Activated CD4-positive, CD25-positive, alpha-beta regulatory T cell treated with anti-CD3 and anti-CD28 coated beads, Interleukin-2, amount 50 U/mL, for 24 hours (primary cell): ENCODE measurements around the gene LTB4R.
"Not testable (repeated sequence)": the region's sequence is repeated elsewhere in the genome, so short reads cannot be mapped to it uniquely, and the experiment has no call there.

Source experiments
- ATAC-seq, 2 donors: fragments of 150-1000 bp; cut with Tn5 transposase; one replicate each; pipeline ENCODE4 v1.10.0; 2021; ENCODE audit warnings: mild to moderate bottlenecking in 1 of 2, moderate library complexity in 1 of 2

The LTB4R gene

DNA sequence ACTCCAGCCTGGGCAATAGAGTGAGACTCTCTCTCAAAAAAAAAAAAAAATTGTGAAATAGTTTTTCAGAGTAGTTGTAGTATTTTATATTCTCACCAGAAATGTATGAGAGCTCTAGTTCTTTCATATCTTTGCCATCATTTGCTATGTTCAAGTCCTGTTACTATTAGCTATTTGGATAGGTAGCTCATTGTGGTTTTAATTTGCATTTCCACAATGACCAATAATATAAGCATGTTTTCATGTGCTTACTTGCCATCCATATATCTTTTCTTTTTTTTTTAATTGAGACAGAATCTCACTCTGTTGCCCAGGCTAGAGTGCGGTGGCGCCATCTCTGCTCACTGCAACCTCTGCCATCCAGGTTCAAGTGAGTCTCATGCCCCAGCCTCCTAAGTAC, 36.9 kb downstream of the LTB4R start:
- no peak for ATAC-seq

DNA sequence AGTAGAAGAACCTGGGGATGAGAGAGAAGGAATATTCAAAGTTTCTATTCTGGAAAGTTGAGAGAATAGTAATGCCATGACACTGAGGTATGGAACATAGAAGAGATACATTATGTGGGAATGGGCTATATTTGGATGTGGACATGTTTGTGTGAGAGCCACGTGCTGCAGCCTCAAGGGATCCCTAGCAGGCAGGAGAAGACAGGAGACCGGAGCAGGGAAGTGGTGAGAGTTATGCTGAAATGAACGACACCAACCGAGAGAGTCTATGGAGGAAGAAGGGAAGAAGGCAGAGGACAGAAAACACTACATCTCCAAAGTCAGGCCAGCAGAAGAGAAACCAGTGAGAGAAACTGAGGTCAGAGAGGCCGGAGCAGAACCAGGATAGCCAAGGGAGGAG, 38.4 kb downstream of the LTB4R start:
- ATAC-seq, result no peak

DNA sequence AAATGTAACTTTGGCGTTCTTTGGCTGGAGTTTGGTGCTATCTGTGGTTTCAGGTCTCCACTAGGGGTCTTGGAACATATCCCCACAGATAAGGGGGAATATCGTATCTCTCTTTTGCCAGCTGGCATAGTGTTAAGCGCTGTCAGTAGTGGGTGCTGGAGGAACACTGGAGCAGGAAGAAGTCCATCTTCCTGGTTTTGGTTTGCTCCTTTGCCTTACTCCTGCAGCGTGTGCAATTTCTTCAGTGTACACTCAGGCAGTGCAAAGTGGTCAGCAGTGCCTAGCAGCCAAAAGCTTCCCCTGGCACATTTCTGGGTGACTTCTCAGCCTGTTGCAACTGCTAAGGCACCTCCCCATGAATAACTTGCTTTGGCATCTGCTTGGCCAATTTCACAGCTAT, 40.2 kb downstream of the LTB4R start:
- ATAC-seq, result no peak

GRCh38 chr14:24353559-24354481, 42.5 kb downstream of the LTB4R start:
- no peak for ATAC-seq

DNA sequence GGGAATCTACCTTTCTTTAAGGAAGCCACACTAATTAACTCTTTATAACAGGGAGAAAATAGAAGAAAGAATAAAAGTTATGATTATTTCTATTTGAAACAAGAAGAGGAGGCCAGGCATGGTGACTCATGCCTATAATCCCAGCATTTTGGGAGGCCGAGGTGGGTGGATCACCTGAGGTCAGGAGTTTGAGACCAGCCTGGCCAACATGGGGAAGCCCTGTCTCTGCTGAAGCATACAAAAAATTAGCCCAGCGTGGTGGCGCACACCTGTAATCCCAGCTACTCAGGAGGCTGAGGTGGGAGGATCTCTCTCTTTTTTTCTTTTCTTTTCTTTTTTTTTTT, 43.2 kb downstream of the LTB4R start:
- not testable (repeated sequence) for ATAC-seq

DNA sequence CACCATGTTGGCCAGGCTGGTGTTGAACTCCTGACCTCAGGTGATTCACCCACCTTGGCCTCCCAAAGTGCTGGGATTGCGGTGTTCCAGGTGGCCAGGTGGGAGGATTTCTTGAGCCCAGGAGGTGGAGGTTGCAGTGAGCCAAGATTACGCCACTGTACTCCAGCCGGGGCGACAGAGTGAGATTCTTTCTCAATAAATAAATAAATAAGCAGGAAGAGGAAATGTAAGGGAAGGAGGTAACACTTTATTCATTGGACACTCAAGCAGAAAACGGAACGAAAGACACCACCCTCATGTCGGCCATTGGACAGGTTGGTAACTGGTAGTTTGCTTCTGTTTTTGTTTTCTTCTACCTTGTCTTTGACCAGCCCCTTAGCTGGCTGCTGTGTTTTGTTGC, 43.7 kb downstream of the LTB4R start:
- ATAC-seq, result no peak

DNA sequence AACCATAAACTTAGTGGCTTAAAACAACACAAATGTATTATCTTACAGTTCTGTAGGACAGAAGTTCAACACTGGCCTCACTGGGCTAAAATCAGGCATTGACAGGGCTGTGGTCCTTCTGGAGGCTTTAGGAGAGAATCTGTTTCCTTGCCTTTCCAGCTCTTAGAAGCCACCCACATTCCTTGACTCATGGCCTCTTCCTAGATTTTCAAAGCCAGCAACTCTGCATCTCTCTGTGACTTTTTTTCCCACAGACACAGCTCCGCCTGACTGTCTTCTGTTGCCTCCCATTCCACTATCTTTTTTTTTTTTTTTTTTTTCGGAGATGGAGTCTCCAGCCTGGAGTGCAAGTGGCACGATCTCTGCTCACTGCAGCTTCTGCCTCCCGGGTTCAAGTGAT, 44.9 kb downstream of the LTB4R start:
- no peak for ATAC-seq

- ATAC-seq, result no peak
Observed at GRCh38 chr14:24360281-24360680, 49.0 kb downstream of the LTB4R start.

DNA sequence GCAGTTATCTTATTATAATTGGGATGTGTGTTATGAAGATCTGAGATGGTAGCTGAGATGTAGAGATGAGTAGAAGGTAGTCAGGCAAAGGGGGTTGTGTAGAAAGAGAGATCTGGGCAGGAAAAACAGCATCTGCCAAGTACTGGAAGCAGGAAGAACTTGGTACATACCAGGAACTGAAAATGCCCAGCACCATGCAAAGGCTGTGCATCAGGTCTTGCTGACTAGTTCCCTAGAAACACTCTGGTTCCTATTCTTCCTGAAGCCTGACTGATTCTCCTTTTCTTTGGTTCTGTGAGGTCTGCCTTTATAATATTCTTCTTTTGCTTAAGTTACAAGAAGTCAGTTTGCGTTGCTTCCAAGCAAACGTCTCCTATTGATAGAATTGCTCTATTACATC, 50.0 kb downstream of the LTB4R start:
- ATAC-seq, result no peak

GRCh38 chr14:24362241-24362960, 51.1 kb downstream of the LTB4R start:
- ATAC-seq, result no peak

DNA sequence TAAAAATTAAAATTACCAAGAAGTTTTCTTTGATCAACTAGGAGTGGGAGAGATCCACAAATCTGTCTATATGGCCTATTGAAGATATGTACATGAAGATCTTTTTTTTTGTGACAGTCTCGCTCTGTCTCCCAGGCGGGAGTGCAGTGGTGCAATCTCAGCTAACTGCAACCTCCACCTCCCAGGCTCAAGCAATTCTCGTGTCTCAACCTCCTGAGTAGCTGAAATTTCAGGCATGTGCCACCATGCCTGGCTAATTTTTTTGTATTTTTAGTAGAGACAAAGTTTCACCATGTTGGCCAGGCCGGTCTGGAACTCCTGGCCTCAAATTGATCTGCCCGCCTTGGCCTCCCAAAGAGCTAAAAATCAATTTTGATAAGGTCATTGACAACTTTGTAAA, 52.1 kb downstream of the LTB4R start:
- ATAC-seq, result no peak

DNA sequence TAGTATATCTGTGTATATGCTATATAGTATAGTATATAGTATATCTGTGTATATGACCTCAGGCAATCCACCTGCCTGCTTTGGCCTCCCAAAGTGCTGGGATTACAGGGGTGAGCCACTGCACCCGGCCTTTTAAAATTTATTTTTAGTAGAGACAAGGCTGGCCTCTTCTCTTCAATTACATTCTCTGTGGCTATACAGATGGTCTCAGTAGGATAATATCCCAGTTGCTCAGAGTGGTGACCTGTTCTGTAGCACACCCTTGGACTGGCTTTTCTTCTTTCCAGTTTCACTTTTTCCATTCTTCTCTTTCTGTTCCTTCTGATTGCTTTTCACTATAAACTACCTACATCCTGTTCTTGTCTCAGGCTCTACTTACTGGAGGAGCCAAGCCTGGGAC, 53.5 kb downstream of the LTB4R start:
- no peak for ATAC-seq

GRCh38 chr14:24365600-24366412, 54.5 kb downstream of the LTB4R start:
- ATAC-seq, result peak; percentile 76 to 77

DNA sequence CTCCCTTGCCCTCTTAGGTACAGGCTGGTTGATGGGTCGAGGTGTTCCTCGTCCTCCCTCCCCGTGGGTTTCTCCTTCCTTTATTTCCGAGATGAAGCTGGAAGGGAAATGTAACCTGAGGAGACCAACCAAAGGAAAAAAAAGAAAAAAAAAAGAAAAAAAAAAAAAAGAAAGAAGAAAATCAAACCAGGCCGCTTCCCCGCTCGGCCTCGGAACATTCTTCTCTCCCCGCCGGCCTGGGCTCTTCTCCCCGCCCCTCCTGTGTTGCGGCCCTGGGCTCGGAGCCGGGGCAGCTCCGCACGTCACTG, 55.1 kb downstream of the LTB4R start:
- ATAC-seq, result peak in 1 of 2 donors; percentile 51

DNA sequence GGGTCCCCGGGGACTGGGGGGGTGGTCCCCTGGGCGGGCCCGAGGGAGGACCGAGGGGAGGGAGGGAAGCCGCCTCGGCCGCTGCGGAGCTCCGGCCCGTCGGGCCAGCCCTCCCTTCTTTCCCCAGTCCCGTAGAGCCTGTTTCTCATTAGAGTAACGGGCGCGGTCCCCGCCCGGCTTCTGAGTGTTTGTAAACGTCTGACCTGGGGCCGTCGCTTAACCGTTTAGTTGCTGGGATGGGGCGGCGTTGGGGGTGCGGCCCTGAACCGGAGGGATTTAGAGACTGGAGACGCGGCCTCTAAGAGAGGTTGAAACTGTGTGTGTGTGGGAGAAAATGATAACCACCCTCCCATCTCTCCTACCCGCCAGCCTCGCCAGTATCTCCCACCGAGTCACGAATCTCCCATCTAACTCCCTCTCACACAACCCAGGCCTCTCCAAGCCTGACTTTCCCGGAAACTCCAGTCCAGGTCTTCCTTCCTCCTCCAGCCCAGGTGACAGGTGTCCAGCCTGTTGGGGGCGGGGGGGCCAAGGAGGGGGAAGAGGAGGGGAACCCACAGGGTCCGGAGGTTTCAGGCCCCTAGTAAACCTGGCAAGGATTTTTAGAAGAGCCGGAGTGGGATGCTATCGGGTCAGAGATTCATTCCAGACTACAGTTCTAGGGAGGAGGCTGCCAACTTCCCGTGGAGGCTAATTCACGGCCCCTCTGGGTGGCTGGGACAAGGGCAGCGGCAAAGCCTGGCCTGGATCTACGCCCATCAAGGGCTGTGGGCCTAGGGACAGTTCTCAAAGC, 55.6 kb downstream of the LTB4R start:
- peak in 1 of 2 donors; percentile 42 for ATAC-seq
